Activated CD4-positive, alpha-beta T cell treated with anti-CD3 and anti-CD28 coated beads for 24 hours (primary cell): Measurements from ENCODE around the gene PPARGC1A.

Experiments
- DNase-seq, 2 donors: peaks; one replicate each; pipeline ENCODE4 v3.0.0-alpha.2; 2020; ENCODE audit warnings: low read depth in 2 of 2

The PPARGC1A gene

DNA sequence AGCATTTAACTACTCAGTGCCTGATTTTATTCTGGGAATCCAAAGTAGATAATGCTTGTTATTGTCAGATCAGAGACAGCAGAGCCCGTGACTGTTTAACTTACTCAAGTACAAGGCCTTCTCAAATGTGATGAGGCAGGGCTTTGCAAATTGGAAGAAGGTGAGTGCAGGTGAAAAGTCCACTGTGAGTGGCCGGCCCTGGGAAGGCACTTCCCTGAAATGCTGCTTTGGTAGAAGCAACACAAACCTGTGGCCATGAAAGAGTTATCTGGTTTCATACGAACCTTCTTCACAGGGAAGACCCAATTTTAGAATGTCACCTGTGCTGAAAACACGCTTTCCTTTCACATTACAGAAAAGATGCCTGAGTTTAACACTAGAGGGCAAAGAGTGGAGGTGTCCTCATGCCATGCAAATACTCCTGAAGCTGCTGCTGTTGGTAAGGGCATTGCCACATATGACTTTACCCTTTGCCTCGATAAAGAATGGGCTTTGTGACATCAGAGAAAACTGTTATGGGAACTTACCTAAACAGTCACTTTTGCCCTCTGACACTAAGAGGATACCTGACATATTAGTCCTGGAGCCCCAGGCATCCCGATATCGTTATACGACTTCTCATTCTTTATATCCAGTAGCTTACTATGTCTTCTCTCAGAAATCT, 8.0 kb downstream of the PPARGC1A start:
- DNase-seq, result no peak

DNA sequence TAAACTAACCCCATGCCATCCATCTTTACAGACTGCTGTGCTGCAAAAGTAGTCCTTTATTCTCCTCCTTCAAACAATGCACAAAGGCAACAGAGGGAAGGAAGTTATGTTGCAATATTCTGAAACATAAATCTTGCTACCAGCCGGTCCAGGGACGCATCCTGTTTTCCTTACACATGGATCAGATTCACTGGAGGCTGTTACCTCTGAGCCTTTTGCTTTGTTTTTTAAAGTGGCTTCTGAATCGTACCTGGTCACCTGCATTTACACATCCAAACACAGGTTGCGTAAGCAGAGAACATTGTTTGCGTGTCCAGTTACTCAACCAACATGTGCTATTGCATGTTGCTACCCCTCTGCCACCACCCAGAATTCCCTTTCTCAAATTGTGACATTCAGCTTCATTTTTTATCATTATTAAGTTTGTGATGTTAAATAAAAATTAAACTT, 8.8 kb downstream of the PPARGC1A start:
- no peak for DNase-seq

DNA sequence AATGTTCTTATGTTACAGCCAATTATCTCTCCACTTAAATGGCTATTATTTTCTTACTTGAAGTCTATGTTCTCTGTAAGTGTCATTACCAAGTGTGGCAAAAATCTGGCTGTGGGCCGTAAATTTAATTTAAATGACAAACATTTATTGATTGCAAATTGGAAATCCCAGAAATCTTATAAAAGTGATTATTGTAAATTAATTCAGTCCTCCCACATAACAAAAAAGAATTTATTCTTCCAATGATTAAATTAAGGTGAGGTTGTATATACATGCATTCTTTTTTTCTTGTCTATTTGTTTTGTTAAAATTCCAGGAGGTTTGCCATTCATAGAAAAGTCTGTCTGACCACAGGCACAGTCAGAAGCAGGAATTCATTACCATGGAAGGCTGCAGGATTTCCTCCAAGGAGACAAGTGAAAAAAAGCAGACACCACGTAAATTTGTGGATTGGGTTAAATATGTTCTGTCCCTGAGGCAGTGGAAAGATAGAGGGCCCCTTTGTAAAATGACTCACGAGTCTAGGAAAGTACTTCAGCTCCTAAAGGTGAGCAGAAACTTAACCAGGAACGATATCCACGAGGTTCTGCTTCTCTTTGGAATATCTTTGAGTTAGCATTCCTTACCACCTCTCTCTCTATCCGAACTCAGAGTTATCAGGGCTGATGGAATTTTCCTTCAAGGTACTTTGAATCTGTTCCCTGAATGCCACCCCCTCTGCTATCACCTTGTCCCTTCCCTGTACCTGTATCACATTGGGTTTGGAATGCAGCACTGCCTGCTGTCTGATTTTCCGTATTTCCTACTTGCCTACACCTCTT, 10.7 kb downstream of the PPARGC1A start:
- no peak for DNase-seq

DNA sequence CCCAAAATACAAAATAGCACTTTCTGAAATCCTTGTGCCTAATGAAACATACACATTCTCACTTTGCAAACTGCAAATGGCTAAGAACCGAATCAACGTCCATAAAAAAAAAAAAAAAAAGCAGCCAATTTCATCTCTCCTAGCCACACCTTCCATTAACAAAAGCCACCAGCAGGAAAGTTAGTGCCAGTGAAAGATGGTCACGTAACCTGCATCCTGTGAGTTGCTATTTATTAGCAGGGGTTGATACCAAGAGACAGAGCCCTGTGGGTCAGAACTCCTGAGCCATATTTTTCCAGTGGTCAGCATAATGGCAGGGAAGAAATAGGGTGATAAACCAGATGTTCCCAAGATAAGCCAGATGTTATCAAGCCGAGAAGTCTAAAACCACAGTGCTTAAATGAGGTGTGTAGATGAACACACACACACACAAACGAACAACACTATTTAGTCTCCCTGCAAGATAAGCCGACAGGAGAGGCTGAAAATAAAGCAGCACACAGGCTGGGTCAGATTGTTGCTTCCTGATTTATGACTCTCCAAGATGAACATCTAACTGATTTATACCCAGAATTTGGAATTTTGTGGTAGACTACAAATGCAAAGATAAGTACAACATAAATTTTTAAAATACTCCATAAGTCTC, 11.5 kb downstream of the PPARGC1A start:
- no peak for DNase-seq

DNA sequence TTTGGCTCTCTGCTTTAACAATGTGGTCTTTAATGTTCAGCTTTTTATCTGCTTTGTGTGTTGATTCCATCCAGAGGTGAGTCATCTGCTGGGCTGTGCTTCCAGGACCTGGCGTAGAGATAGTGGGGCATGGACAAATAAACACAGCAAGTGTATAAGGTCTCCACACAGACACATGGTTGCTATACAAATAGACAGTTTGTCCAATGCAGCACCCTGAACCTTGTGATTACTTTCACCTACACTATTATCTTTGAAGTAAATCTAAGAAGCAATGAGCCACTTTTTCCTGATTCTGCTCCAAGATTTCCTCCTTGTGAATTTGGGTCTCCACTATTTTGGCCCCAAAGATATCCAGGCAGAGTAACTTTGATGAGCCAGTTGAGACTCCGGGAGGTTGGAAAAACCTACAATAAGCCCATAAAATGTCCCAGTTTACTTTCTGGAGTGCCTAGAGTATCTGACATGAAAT, 12.1 kb downstream of the PPARGC1A start:
- DNase-seq, result no peak

DNA sequence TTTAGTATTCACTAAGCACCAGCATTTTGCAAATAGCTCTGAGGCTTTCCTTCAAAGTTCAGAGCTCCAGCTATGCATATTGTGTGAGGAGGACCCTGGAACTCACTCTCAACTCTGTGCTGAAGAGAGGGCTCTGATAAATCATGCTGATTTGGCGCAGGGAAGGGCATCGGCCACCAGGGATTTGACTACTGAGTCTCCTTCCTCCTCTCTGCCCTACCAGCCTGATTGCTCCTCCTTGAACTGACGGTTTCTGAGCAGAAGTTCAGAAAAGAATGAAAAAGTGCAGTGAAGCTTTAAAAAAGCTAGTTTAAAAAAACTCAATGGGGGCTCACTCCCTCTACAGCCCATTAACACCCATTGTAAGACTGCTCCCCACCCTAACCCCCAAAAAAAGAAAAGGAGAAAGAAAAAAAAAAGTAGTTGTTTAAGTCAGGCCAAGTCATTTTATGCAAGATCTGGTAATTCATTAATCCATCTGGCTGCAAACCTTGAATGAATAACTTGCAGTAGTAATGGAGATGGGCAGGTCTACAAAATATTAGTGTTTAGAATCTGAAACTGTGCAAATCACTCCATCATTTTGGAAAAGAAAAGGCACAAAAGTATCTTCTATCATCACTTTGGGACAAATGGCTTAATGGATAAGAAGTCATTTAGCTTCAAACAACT, 13.3 kb downstream of the PPARGC1A start:
- no peak for DNase-seq

DNA sequence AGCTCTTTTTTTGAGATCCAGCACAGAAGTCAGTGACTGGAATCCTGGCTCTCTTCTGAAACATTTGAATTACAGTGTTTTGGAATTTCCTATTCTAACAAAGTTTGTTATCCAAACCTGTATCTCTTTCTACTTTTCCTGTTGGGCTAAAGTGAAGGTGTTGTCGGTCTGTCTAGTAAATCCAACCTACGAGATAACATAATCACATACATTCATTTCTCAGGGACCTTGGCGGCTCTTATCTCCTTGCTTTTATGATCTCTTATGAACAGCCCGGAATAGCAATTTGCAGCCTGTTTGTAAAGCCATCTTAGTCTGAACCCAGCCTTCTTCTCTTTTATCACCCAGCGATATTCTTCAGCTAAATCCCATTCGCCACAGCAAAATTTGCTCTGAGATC, 14.5 kb downstream of the PPARGC1A start:
- no peak for DNase-seq

DNA sequence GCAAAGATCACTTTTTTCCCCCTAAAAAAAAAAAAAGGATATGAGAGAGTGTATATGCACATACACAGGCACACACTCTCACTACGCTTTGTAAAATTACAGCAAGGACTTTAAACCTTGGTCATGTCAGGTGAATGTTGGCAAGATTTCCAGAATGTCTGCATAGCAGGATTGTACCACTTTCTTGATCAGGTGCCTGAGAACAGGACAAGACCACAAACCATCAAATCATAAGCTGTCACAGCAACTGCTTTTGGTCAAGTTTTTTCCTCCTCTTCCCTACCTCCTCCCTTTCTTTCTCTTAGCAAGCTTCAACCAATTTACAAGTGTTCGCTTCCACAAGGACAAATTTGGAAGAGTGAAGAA, 15.3 kb downstream of the PPARGC1A start:
- no peak for DNase-seq

DNA sequence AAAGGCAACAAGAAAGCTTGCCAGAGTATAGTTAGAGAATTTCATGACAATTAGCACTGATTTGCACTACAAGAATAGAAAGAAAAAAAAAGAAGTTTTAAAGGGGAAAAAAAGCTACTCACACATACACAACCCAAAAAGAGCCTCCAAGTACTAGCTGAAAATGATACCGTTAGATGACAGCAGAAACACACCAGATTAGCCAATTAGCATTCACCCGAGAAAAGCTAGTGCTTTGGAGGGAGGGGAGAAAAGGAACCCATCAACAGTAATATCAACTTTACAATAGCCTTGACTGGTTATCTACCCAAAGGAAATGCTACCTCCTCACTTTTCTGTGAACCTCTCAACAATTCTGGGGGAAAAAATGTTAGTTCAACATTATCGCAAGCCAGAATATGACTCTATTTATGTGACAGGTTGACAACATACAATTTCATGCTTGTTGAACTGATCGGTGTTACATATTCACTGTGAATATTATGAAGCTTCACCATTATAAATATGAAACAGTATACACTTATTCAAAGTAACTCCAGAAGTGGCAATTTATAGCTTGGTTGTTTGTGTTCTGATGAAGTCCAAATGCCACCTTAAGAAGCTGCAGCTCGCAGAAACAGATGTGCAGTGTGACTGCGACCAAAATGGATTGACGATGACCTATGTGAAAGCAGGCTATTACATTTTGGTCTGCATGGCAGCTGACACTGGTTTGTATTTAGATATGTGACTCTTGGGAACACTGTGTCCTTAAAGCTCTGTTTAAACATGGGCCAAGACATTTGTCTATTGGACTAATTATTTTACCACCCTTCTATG, 15.9 kb downstream of the PPARGC1A start:
- DNase-seq, result no peak

DNA sequence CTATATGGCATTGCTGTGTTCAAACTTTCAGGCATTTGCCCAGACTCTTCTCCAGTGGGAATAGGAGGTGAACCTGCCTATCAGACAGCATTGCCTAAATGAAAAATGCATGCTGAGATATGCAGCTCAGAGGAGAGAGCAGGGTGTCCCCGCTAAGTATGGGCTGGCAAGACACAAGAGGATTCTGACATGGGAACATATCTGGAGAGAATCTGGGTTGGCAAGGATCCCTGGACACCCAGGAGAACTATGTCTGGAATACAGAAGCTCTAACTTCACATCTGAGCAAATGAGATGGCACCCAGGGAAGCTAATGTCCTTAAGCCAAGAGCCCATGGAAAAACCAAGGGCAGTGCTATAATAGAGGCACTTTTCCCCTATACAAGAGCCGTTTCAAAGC, 18.4 kb downstream of the PPARGC1A start:
- no peak for DNase-seq

DNA sequence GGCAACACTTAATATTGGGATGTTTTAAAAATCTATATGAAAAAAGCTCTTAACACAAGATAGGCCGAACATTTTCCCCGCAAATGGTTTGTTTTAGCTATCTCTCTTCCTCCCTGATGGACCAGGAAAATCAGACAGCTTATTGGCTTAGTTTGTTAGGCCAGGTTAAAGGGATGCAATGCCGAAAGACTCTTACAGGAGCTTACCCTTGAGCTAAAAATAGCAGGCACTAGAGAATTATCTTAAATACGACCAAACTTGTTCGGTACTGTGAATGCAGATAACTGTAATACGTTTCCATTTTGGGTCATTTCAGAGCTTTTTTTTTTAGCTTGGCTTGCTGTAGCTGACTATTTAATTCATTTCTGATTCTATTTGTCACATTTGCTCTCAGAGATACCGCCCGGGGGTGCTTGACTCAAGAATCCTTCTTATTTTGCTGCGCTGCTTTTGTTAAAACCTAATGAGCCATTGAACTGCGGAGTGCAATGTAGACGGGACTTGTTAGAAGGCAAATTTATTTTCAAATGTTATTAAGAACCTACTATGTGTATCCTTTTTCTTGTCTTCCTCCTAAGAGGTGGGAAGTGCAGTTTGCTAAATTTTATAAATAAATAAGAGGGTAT, 23.3 kb downstream of the PPARGC1A start:
- no peak for DNase-seq

DNA sequence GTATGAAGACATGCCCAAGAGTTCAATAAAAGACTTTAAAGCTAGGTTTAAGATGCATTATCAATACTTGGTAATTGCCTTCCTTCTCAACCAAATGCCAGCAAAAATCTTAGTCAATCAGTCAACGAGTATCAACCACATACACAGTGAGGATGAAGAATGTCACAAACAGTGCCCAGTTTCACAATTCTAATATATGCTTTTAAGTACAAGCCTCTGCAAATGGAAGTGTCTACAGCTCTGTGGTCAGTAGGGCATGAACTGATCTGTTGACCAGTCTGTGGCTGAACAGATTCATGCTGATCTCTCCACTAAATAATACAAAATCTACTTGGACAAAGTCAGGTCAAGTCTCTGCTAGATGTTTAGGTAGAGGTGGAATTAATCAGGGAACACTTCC, 27.9 kb downstream of the PPARGC1A start:
- DNase-seq, result no peak

DNA sequence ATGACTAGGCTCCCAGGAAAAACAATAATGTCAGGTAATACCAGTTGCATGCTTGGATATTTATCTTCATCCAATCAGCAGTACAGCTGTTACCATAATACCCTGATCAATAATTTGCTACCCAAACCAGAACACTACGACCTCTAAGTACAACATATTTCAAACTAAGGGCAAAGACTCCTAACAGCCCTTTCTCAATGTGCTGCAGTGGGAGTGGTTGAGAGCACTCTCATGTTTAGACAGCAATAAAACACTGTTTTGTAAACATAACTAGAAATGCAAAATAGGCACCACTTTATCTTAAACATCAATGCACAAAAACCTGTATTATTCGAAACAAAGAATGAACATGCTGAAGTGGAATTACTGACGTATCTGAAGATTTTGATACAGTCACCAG, 28.9 kb downstream of the PPARGC1A start:
- no peak for DNase-seq

DNA sequence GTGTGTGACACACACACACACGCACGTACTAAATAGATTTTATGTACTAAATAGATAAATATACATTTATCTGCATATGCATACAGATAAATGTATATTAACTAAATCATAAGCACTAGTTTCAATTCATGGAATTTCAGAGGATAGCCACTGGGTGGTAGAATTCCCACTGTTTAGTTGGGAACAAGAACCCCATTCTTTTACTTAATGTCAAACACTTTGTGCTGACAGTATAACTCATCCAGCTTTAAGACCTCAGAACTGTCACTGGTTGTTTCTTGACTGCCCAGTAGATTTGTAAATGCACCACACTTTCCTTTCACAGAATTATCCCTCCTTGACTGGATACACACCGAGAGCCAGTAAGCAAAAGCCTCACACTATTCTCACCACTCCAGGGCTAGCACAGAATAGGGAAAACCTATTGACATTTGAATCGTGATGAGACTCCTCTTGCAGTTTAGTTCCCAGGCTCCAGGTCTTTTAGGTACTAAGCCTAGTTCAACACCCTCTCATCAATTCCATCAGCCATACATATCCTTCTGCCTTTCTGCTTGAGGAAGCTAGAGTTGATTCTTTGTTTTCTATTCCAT, 32.4 kb downstream of the PPARGC1A start:
- no peak for DNase-seq

DNA sequence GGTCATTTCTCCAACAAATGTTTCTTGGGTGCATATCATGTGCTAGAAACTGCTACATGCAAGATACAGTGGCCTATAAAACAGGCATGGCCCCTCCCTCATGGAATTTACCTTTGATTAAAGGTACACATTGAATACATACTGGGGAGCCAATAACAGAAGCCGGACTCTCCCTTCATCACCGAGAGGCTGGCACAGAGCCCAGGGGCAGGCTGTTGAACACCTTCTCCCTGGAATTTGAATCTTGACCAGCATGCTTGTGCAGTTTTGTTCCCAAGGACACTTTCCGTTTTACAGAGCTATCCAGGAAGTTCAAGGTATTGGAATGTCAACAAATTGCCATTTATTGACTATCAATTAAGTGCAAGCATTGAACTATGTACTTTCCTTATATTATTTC, 33.2 kb downstream of the PPARGC1A start:
- DNase-seq, result no peak

DNA sequence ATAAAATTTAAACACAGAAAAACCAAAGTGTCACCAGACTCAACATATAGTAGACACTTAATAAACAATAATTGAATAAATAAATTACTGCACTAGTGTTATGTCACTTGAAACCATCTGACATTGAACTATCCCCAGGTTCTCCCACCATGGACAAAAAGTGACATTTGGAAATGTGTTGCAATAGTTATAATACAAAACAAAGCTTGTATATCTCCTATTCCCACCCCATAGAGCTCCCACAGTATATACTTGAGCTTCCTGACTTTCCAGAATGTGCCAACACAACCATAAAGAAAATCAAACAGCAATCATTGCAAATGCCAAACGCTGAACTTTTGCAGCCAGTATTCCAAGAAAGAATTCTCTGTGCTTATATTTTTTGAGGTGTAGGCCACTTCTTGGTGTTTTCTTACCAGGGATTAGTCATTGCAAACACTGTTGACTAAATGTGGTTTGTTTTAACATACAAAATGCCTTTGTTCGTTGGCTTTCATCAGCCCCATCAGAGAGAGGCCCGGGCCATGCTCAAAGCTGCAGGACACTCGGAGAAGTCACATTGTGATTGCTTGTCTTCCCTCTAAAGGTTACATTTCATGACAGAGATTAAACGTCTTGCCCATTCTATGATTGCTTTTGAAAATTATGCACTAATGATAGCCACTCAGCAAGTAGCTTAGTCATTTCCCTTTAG, 33.8 kb downstream of the PPARGC1A start:
- no peak for DNase-seq

DNA sequence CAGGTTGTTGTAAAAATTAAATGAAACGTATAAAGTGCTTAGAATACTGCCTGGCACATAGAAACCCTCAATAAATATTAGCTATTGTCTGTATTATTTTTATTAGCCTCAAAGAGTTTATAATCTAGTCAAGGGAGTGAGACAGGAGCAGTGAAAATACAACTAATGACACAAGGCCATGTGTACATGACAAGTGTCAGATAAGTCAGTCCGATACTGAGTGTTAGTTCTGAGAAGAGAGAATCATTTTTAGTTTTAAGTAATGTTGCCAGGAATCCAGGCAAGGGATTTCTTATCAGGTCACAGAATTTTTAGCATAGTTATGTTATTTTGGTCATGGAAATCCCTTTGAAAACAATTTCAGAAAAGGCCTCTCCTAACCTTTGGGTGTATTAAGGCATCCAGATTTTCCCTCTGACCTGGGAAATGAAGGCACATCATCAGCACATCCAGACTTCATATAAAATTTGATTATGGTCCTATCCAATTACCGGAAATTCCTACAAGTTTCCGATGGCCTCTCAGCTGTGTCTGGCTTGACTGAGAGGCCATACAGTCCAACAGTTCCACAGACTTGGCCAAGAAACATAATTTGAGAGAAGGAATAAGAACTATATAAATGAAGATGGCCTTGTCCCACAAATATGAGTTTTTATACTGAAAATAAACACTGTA, 35.7 kb downstream of the PPARGC1A start:
- DNase-seq, result no peak

DNA sequence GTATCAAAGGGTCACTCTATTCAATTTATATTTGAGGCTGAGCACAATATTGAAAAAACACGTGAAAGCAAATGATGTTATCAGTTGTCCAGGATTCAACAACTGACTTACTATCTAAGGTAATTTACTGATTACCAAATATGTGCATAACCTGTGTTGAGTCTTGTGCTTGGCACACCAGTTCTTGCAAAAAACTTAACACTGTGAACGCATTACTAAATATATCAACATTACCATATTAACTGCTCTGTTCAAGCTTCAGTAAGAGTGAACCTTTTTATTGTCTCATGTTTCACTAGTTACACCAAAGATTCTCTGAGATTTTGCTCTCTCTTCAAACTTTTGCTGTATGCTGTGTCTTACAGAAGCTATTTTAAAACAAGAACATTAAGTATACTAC, 38.4 kb downstream of the PPARGC1A start:
- no peak for DNase-seq

DNA sequence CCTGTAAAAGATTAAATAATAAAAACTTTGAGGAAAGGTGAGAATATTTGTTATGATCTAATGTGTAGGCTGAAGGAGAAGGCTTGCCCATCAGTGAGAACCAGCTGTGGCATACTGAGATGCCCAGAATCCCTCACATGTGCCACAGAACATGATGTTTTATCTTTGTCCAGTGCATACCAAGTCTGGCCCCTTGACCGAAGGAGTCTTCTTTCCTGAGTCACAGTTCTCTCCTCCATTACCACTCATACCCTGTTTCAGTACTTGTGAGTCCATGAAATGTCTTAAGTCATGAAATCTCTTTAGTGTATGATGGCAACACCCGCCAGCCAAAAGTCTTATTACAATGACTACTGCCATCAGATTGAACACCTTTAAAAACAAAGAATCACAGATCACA, 42.7 kb downstream of the PPARGC1A start:
- no peak for DNase-seq
